Lung microvascular endothelial cell (primary cell): ENCODE data around the gene SVEP1. TPM values are rescaled to one million over a fixed set of nuclear protein-coding genes. Genes with fewer than 3 reads are reported as not detected.
"Not testable (repeated sequence)": the region's sequence is repeated elsewhere in the genome, so short reads cannot be mapped to it uniquely, and the experiment has no call there.

Source experiments
- DNase-seq, 2 donors: peaks; one replicate each; pipeline versions ENCODE4 v3.0.0 to v3.0.0-alpha.2; 2010; ENCODE audit warnings: low read depth in 2 of 2
- total RNA-seq: library from RNA; depleted of rRNA; stranded (reverse); fragments of >200 nt; gene quantifications from 2 replicates; pipeline ENCODE4 v1.2.1, GENCODE V29; 2014

SVEP1 gene
- under 0.01 TPM in 2 replicates for total RNA-seq

DNA sequence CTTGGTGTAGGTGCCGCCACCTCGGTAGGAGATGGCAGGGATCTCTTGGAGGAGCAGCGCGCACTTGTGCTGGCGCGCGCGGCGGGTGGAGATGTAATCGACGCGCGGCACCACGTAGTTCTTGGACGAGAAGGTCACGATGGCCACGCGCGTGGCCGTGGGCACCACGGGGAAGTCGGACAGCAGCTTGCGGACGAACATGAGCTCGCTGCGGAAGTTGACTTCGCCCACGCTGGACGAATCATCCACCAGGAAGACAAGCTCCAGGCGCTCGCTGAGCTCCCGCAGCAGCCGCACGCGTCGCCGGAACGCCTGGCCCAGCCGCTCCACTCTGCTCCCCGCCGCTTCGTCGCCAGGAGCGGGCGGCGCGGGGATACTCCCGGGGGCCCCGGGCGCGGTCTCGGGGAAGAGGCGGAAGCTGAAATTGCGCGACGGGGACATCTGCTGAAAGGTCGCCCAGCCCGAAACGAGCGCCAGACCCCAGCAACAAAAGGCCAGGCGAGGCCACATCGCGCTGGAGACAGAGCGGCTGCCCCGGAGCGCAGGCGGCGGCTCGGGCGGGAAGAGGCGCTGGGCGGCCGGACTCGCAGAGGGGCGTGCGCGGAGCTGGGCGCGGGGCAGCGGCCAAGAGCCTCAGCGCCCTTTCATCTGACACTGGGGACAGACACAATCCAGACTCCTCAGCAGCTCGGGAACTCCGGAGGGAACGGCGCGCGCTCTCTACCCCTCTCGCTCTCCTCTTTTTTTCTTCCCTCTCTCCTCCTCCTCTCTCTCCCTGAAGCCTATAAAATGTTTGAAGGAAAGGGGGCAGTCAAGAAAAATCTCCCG, at the start of gene SVEP1:
Gene SVEP1 (minus strand): TSS at position 708 of the 828 bp plus-strand sequence. CDS start 198 bp downstream, at position 510.
- peak; percentile 20 to 31 for DNase-seq

DNA sequence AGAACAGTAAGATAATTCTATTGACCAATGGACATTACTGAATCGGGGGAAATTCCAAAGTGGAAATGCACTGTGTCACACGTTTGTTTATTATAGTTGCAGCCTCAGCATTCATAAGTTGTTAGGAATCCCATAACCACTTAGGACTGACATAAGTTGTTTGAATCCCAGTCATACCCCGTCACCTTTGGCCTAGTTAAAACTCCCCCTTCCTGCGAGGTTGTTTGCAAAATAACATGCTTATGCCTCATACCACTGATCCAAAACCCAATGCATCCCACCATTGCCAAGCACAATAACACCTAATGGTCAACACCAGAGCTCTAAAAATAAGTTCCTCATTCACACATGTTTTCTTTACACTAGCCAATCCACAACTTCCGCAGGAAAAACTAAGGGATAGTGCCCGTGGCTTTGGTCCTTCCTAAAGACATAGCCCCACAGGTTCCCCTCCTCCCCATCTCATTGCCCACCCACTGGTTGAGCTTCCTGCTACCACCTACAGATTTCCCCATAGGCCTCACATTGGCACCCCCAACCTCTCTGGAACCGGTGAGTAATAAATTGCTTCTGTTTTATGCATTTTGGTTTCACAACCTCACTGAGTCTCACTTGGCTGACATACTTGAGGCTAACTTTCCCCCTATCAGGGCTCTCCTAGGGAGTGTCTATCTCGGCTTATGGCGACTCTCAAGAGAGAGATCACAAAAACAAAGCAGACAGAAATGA, 46.7 kb upstream of the SVEP1 start:
- DNase-seq = peak; percentile 4 to 64

DNA sequence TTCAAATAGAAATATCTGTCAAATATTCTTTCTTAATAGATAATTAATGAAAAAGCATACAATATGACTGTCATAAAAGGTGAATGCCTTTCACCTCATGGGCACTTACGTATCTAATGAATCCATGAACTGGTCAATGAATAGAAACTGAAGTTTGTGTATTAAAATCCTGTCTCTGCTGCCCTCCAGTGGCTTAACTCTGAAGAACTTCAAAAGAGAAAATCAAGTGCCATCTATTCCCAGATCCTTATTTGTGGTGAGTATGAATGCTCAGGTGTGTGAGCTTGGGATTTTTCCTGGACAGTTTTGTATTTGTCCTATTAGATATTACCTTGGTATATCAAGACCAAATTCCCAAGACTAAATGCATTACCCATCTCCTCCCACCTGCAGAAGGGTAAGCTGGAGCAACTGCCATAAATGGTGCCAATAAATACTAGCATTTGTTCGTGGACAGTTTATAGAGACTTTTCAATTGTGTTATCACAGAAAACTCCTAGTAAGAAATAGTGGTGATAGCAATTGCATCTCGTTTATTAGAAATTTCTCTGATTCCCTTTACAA, 44.0 kb upstream of the SVEP1 start:
- DNase-seq = peak; percentile 59 to 71

DNA sequence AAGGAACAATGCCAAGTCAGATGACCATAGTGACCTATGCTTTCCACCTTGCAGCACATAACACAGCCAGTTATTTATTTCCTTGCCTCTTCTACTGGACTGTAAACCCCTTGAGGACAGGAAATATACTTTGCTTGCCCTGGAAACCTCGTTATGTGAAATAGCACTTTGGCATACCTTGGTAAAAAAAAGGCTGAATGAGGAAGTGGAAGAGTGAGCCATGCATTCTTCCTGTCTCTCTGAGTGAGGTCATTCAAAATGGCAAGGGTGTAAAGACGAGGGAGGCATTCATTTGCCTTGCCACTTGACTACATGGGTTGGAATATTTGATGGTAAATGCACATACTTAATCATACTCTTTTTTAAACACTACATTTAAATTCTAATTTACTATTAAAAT, 42.8 kb upstream of the SVEP1 start:
- no peak for DNase-seq

DNA sequence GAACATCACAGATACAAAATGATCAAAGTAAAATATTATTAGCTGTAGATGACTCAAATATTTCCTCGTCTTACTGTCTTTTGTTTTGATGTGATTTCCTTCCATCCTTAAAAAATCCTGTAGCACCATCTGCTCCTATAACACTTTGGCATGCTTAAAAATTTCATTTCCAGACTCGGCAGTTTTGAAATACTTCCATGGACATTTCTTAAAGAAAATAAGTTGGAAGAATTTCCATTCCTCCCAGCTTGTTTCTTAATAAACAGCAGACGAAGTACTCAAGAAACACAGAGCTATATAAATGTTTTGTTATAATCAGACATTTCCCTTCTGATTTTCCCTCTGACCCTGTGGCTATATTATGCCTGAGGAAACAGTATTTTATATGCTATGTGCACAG, 41.2 kb upstream of the SVEP1 start:
- no peak for DNase-seq

DNA sequence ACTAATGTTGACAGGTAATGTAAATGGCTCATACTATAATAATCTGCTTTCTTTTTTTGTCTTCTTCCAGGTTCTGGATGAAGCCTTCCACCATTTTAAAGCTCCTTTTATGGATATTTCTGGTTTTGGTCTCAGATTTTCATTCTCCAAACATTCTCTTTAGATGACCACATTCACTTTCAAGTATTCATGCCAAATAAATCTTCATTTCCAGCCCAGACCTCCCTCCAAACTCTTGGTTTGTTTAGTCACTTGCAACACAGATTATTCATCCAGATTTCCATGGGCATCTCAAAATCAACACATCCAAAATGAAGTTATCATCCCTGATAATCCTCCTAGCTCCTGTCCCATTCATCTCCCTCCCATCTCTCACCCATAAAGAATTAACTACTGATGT, 40.3 kb upstream of the SVEP1 start:
- DNase-seq = no peak

DNA sequence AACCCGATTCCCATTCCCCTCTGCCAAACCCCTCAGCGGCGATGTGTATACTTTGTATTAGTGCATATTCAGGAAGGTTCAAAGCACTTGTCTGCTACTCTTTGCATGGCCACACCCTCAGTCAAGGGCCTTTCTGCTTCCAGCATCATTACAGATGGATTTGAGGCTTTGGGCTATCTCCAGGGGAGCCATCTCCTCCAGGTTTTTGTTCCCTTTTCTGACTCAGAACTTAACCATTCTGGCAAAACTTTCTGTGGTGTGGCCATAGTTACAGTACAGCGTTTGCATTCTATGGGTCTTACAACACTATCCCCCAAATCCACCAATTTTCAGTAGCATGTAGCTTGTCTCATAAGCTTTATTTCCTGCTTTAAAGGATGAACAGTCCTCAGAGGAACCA, 36.0 kb upstream of the SVEP1 start:
- no peak for DNase-seq

DNA sequence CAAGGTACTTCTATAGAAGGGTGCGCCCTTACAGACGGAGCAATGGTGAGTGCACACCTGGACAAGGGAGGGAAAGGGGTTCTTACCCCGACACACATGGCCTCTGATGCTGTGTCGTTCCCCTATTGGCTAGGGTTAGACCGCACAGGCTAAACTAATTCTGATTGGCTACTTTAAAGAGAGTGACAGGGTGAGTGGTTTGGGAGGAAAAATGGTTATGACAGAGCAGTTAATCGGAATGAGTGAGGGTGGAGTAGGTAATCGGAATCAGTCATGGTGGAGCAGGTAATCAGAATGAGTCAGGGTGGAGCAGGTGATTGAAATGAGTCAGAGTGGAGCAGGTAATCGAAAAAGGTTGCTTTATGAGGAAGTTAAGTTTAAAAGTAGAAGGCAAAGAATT, 35.0 kb upstream of the SVEP1 start:
- not testable (repeated sequence) for DNase-seq

DNA sequence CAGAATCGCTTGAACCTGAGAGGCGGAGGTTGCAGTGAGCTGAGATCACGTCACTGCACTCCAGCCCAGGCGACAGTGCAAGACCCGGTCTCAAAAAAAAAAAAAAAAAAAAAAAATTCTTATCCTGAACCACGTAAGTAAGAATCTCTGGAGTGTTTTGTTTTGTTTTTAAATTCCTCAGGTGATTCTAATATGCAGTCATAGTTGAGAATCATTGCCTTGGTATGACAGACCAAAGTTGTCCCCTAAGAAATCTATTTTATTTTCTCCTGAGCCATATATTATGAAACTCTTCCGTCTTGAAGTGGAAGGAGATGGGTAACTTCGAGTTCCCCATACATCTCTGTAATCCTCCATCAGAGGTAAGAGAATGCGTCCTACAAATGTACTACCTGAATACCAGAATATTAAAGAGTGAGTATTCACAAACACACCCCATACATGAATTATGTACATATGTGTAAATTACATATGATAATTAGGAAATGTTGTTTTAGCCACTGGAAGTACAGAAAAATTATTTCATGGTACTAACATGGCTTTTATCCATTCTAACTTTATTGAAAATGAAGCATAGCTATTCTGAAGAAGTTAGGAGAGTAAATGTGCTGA, 26.7 kb upstream of the SVEP1 start:
- DNase-seq = no peak

DNA sequence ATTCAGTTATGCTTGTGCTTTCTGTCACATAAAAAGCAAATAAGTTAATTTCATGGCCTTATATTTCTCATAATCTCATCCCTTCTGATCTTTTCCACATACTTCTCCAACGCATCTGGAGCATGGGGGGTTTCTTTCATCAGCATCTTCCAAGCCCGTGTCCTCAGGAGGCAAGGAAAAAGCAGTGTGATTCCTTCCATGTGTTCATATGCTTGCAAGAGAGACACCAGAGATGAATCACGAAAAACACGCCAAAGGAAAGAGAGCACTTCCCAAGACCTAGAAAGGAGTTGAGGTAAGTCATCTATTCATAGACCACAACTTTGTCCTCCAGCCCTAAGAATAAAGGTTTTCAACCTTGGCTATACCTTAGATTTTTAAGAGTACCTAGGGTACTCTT, 26.0 kb upstream of the SVEP1 start:
- DNase-seq = no peak

DNA sequence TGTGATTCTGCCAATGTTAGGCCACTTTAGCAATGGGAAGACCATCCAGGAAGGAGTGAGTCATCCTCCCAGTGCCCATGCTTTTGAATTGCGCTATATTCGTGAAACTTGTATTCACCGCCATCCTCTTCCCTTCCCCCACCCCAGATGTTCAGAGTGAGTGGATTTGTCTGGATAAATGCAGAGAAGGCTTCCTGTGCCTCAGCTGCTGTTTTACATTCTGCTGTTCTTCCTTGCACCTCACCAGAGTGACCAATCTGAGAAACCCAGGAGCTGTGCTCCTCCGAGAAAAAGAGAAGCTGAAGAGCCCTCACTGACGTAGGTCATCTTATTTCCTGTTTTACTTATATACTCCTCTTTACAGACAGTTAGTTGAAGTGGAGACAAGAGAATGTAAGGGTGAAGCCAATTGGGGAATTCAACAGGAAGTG, 24.6 kb upstream of the SVEP1 start:
- DNase-seq = no peak

DNA sequence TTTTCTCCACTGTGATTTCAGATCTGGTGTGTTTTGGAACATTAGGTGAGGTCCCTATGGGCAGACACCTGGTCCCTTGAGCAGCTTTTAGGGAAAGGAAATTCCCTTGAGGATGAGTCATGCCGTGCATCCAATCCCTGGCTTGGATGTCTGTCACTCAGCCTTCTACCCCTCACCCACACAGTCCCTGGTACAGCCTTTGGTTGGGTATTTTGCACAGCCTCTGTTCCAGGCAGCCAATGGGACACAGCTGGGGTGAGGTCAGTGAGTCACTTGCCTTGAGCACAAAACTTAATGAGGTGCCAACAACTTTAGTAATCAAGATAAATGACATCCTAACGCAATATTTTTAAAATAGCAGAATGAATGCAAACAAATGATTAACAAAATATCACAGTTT, 22.7 kb upstream of the SVEP1 start:
- no peak for DNase-seq

DNA sequence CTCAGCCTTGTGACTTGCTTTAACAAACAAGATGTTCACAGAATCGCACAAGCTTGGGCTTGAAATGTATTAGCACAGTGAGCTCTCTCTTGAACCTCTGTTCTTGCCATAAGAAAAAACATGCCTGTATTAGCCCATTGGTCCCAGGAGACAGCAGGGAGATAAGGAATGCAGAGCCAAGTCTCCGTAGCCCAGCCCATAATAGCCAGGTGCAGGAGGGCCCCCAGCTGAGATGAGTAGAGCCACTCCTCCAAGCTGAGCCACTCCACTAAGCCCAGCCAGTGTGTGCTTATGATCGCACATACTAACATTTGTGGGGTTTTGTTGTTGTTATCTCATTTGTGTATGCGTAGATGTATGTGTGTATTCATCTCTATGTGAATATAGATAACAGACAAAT, 21.6 kb upstream of the SVEP1 start:
- no peak for DNase-seq

DNA sequence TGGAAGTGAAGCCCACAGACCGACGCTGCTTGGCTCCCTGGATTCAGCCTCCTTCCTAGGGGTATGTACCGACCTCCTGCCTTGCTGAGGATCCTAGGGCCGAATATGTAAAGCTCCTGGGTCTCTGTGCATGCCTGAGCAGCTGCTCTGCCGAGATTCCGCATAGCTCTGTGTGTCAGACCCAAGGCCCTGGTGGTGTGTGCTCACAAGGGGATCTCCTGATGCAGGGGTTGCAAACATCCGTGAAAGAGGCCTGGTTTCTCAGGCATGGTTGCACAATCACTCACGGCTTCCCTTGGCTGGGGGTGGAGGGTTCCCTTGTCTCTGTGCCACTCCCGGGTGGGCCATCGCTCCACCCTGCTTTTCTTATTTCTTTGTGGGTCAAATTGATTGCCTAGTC, 19.9 kb upstream of the SVEP1 start:
- DNase-seq = no peak

DNA sequence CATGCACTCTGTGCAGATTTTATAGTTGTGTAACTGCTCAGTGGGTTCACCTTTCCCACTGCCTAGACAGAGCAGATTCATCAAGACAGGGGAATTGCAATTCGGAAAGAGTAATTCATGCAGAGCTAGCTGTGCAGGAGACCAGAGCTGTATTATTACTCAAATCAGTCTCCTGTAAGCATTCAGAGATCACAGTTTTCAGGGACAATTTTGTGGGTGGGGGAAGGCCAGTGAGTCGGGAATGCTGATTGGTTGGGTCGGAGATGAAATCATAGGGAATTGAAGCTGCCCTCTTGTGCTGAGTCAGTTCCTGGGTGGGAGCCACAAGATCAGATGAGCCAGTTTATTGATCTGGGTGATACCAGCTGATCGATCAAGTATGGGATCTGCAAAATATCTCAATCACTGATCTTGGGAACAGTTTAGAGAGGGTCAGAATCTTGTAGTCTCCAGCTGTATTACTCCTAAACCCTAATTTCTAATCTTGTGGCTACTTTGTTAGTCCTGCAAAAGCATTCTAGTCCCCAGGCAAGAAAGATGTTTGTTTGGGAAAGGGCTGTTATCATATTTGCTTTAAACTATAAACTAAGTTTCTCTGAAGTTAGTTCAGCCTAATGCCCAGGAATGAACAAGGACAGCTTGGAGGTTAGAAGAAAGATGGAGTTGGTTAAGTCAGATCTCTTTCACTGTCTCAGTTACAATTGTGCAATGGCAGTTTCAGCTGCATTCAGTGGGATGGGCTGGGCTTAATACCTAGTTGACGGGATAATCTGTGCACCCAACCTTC, 12.7 kb upstream of the SVEP1 start:
- DNase-seq = no peak

DNA sequence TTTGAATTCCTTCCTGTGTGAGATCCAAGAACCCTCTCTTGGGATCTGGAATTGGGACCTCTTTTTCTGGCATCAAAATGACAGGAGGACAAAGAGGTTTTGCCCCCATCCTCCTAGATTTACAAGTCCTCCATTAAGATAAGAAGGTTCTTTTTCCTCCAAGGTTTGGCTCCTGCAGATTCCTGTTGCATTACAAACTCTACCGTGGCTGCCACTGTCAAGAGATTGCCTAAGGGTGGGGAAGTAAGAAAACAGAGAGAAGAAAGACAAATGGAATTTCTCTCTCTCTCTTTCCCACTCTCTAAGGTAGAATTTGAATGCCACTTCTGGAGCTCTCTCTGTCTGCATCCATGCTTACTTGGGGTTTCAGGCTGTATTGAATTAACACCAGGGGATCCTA, 12.0 kb upstream of the SVEP1 start:
- DNase-seq = no peak

DNA sequence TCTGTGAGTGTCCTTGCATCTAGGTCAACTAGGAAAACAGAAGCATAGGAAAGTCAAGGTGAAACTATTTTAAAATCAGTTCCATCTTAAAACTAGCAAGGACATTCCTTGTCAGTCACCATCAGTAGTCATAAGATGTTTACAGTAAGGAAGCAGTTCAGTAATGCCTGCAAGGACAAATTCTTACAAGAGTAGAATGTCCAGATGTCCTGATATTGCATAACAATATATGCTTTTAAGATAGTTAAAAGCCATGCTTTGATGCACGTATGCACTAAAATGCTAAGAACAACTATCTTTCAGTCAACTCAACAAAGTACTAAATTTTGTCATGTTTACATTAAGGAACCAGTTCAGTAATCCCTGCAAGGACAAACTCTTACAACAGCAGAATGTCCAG, 11.3 kb upstream of the SVEP1 start:
- no peak for DNase-seq

DNA sequence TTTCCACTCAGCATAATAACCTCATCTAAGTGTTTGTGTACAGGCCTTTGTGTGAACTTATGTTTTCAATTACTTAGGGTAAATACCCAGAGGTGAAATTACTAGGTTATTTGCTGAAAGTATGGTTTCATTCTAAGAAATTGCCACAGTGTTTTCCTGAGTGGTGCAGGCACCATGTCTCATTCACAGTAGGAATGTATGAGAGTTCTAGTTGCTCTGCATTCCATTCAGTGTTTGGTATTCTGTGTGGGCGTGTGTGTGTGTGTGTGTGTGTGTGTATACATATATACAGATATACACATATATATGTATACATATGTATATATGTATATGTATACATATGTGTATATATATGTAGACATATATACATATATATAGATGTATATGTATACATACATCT, 8.8 kb upstream of the SVEP1 start:
- DNase-seq = no peak

DNA sequence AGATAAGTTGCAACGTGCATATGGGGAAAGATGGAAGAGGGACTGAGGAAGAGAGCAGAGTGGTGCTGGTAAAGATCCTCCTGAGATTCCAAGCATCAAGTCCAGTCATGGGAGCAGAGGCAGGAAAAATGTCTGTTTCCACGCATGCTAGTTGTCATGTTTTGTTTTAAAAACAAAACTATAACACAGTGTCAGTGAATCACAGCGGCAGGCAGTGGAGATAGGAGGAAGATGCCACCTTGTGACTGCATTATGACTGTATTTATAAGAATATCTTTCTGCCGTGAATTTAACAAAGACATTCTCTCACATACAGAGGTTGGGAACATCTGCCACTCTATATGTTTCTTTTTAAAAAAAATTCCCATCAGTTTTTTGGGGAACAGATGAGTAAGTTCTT, 3.7 kb upstream of the SVEP1 start:
- peak in 1 of 2 donors; percentile 39 for DNase-seq

DNA sequence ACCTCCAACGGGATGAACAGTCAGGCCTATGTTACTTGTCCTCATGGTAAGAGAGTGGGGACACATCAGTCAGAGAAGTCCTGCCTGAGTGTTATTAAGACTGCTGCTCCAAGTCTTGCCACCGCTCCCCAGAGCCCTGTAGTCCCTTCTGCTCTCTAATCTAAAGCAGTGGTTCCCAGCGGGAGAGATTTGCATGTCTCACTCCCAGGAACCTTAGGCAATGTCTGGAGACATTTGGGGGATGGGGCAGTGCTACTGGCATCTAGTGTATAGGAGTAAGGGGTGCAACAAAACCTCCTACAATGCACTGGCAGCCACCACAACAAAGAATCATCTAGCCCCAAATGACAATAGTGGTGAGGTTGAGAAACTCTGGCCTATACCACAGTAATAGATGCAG, 2.6 kb upstream of the SVEP1 start:
- no peak for DNase-seq

DNA sequence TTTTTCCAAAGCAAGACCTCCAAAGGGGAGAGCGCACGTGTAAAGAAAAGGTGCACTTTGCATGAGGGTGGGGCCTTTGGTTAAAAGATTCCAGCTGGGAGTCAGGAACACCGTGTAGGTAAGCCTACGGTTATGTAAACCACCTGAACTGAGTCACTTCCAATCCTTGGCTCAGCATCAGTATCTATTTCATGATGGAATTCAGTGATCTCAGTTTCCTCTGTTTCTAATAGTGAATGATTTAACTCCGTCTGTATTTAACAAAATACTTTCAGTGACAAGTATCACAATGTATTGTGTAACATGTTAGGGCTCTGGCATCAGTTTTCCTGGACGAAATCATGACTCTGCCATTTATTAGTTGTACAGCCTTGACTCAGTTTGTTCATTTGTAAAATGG, 1.3 kb upstream of the SVEP1 start:
- DNase-seq = no peak

DNA sequence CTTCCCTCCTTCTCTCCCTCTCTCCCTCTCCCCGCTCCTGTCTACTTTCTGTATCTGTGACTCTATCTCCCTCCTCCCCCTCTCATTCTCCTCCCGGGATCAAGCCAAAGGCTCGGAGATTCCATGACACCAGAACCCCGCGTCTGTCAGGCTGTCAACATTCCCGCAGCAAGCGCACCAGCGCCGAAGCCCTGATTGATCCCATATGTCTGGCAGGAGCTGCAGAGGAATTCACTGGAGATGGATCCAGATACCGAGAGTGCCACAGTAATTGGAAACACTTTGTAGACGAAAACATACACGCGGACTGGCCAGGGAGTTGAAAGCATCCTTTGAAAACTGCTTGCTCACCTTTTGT, 300 bp upstream of the SVEP1 start:
- no peak for DNase-seq
